ENCODE measurements around the gene DDHD1.

DDHD1 gene

DNA sequence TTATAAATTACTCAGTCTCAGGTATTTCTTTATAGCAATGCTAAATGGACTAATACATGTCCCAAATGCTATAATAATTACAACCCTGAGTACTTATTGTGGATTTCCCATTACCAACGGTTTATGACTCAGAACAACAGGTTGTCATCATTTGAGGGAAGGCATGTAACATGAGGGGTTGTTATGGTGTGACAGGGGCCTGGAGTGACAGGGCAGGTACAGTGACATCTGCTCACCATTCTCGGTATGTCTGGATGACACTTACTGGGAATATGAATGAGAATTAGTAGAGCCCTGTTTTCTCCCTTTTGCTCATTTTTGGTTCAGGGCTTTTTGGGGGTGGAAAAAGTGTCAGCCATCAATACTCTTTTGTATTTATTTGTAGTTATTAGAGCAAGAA, 166.1 kb downstream of the DDHD1 start:
- no peak for FAIRE-seq
